SU-DHL-6 (cell line): ENCODE data around the gene ISG20.

ENCODE experiments used
- CTCF ChIP-seq: fragments of 200-600 bp; sonication (generic); IDR thresholded peaks from one replicate; pipeline ENCODE4 v1.5.1; 2017; ENCODE audit warnings: antibody characterized with exemption, mild to moderate bottlenecking, low read length, moderate library complexity; ENCODE audit not compliant: insufficient read depth, poor library complexity, severe bottlenecking
- EZH2phosphoT487 ChIP-seq: fragments of 200-600 bp; sonication (generic), shearing (Covaris generic); conservative IDR thresholded peaks from 2 replicates; pipeline ENCODE4 v1.6.1; 2018; ENCODE audit warnings: mild to moderate bottlenecking, antibody characterized with exemption, low read length, moderate library complexity, mixed read lengths

- TF ChIP-seq CTCF (no peak), EZH2phosphoT487 (no peak)
These were observed 14.6 kb downstream of the ISG20 start for GRCh38 chr15:88653200-88654064.
